ENCODE data around the gene PHACTR4. TPM values are rescaled to one million over a fixed set of nuclear protein-coding genes. Genes with fewer than 3 reads are reported as not detected.
"Not testable (repeated sequence)": the region's sequence is repeated elsewhere in the genome, so short reads cannot be mapped to it uniquely, and the experiment has no call there.

Gene PHACTR4
- total and polyA plus RNA-seq, 9 donors, result 20.1 to 50.8 (median 31.8) TPM

DNA sequence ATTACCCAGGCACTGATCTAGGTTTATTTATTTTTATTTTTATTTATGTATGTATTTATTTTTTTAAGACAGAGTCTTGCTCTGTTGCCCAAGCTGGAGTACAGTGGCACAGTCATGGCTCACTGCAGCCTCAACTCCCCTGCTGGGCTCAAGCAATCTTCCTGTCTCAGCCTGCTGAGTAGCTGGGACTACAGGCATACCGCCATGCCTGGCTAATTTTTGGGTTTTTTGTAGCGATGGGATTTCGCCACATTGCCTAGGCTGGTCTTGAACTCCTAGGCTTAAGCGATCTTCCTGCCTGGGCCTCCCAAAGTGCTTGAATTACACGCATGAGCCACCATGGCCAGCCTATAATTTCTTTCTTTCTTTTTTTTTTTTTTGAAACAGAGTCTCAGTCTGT, 9.4 kb downstream of the PHACTR4 start:
- 96 to 99% (median 99%) methylated on average over 5 of the region's 5 CpGs for WGBS, 3 donors
- Histone ChIP-seq H3K36me3 (no peaks in the 10 kb centered on the region), H3K4me1 (ENCODE audit: insufficient read depth) (no peaks in the 10 kb centered on the region), H3K27ac (no peak overlapping the region), H3K4me3 (no peak overlapping the region), H3K9me3 (no peaks in the 10 kb centered on the region), H3K27me3 (no peaks in the 10 kb centered on the region)
- no peak for TF ChIP-seq POLR2A (IDR thresholded peaks at IDR 0.05)
- no peak for TF ChIP-seq EP300 (IDR thresholded peaks at IDR 0.05)
- TF ChIP-seq CTCF (IDR thresholded peaks at IDR 0.05), result no peak
- intact Hi-C loops (cut with DNase I), result no loop called here
- no peak for DNase-seq

GRCh38 chr1:28380394-28380793, 10.9 kb downstream of the PHACTR4 start:
- Histone ChIP-seq H3K4me1 (ENCODE audit: insufficient read depth) (no peaks in the 10 kb centered on the region), H3K36me3 (no peaks in the 10 kb centered on the region), H3K9me3 (no peaks in the 10 kb centered on the region), H3K27me3 (no peaks in the 10 kb centered on the region), H3K27ac (no peak overlapping the region), H3K4me3 (no peak overlapping the region)
- DNase-seq, result no peak
- WGBS, 3 donors, result 75 to 94% (median 87%) methylated on average over 1 of the region's 1 CpG
- TF ChIP-seq EP300 (IDR thresholded peaks at IDR 0.05) (no peak), CTCF (IDR thresholded peaks at IDR 0.05) (no peak), POLR2A (IDR thresholded peaks at IDR 0.05) (no peak)
- intact Hi-C loops (cut with DNase I), result no loop called here

DNA sequence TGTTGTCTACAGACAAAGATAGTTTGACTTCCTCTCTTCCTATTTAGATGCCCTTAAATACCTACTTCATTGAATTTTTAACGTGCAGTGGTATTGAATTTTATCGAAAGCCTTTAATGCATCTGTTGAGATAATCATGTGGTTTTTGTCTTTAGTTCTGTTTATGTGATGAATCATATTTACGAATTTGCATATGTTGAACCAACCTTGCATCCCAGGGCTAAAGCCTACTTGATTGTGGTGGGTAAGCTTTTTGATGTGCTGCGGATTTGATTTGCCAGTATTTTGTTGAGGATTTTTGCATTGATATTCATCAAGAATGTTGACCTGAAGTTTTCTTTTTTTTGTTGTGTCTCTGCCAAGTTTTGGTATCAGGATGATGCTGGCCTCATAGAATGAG, 14.2 kb downstream of the PHACTR4 start:
- H3K4me3 ChIP-seq; intact Hi-C loops (cut with DNase I); DNase-seq; H3K9me3 ChIP-seq; H3K4me1 ChIP-seq (ENCODE audit: insufficient read depth); H3K36me3 ChIP-seq; H3K27me3 ChIP-seq; H3K27ac ChIP-seq: not testable (repeated sequence)
- WGBS, 3 donors, result 95 to 99% (median 98%) methylated on average over 4 of the region's 4 CpGs

DNA sequence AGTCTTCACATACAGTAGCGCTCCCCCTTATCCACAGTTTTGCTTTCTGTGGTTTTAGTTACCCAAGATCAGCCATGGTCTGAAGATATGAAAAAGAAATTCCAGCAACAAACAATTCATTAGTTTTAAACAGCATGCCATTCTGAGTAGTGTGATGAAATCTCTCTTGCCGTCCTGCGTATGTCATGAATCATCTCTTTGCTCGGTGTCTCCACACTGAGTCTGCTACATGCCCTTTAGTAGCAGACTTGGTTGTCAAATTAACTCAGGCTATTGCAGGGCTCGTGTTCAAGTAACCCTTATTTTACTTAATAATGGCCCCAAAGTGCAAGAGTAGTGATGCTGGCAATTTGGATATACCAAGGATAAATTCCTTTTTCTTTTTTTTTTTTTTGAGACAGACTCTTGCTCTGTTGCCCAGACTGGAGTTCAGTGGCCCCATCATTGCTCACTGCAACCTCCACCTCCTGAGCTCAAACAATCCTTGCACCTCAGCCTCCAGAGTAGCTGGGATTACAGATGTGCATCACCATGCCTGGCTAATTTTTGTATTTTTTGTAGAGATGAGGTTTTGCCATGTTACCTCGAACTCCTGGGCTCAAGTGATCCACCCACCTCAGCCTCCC, 22.6 kb downstream of the PHACTR4 start:
- Histone ChIP-seq H3K27me3 (no peaks in the 10 kb centered on the region), H3K4me1 (ENCODE audit: insufficient read depth) (peaks cover 4% of the 10 kb centered on the region), H3K4me3 (no peak overlapping the region), H3K36me3 (no peaks in the 10 kb centered on the region), H3K27ac (no peak overlapping the region), H3K9me3 (no peaks in the 10 kb centered on the region)
- no peak for TF ChIP-seq POLR2A (IDR thresholded peaks at IDR 0.05)
- TF ChIP-seq EP300 (IDR thresholded peaks at IDR 0.05), result no peak
- TF ChIP-seq CTCF (IDR thresholded peaks at IDR 0.05), result no peak
- WGBS, 3 donors, result 30 to 46% (median 39%) methylated on average over 6 of the region's 6 CpGs
- no peak for DNase-seq
- intact Hi-C loops (cut with DNase I), result no loop called here

DNA sequence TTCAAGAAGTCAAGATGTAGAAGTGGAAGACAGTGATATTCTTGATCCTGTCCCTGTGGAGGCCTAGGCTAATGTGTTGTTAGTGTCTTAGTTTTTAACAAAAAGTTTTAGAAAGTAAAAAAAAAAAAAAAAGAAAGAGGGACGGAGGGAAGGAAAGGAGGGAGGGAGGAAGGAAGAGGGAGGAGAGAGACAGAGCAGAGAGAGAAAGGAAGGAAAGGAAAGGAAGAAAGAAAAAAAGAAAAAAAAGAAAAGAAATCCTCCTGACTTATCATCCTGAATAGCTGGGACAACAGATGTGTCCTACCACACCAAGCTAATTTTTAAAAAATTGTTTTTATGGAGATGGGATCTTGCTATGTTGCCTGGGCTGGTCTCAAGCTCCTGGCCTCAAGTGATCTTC, 24.6 kb downstream of the PHACTR4 start:
- intact Hi-C loops (cut with DNase I), result no loop called here
- no peak for TF ChIP-seq EP300 (IDR thresholded peaks at IDR 0.05)
- TF ChIP-seq POLR2A (IDR thresholded peaks at IDR 0.05), result no peak
- TF ChIP-seq CTCF (IDR thresholded peaks at IDR 0.05), result no peak
- Histone ChIP-seq H3K4me1 (ENCODE audit: insufficient read depth) (peaks cover 4% of the 10 kb centered on the region), H3K36me3 (no peaks in the 10 kb centered on the region), H3K9me3 (no peaks in the 10 kb centered on the region), H3K27ac (no peak overlapping the region), H3K4me3 (no peak overlapping the region), H3K27me3 (no peaks in the 10 kb centered on the region)
- WGBS, 3 donors, result 62 to 71% (median 68%) methylated on average over 1 of the region's 1 CpG
- no peak for DNase-seq

Measured in ovary (tissue), 9 donors.